ENCODE results near the gene TNC.

DNA sequence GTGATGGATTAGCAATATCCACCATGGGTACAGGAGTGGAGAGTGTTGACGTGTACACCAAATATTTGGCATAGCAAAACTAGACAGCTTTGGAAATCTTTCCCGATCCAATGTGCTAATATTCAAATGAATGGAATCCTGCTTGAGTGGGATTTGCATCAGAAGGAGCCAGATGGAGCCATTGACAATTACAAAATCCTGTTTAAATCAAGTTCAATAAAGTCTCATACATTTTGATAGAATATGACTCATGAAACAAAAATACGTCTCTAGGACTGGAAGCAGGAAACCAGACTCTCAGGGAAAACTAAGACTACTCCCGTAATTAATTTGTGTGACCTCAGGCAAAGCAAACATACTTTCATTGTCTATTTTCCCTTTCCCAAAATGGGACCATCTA is 13.0 kb downstream of the TNC start:
- TF ChIP-seq POLR2AphosphoS5 (IDR thresholded peaks at IDR 0.05; ENCODE audit: low read depth, low read length) (no peak), POLR2A (IDR thresholded peaks at IDR 0.05; ENCODE audit: low read depth, low read length) (no peak), TAF1 (IDR thresholded peaks at IDR 0.05; ENCODE audit: low read depth, low read length) (no peak), PAX5 (IDR thresholded peaks at IDR 0.05; ENCODE audit: insufficient read depth, low read length, severe bottlenecking) (no peak)
